ENCODE data around the gene ICOSLG. TPM values are rescaled to one million over a fixed set of nuclear protein-coding genes. Genes with fewer than 3 reads are reported as not detected.
"Not testable (repeated sequence)": the region's sequence is repeated elsewhere in the genome, so short reads cannot be mapped to it uniquely, and the experiment has no call there.

The ICOSLG gene
- polyA plus RNA-seq, 6 donors from 2014 or later, result 5.1 to 33.1 (median 13.9) TPM

GRCh38 chr21:44260066-44260465 is 19.3 kb upstream of the ICOSLG start:
- ATAC-seq (ENCODE audit: low read depth in 2 of 2), result no peak
- peak overlapping the region in 2 of 6 donors; percentile 63 to 64 for H3K27ac Mint-ChIP-seq
- no peak for DNase-seq
- H3K36me3 Mint-ChIP-seq, result no peaks in the 10 kb centered on the region
- H3K27me3 Mint-ChIP-seq, result no peaks in the 10 kb centered on the region
- H3K9me3 Mint-ChIP-seq, result no peaks in the 10 kb centered on the region
- no peak overlapping the region for H3K4me3 Mint-ChIP-seq
- no peaks in the 10 kb centered on the region for H3K4me1 Mint-ChIP-seq

GRCh38 chr21:44259082-44259705 is 18.5 kb upstream of the ICOSLG start:
- peaks cover 0 to 3% (median 3%) of the 10 kb centered on the region in 3 donors for H3K4me1 Mint-ChIP-seq
- DNase-seq (no peak), ATAC-seq (ENCODE audit: low read depth in 2 of 2) (no peak)
- no peak overlapping the region for H3K4me3 Mint-ChIP-seq
- H3K9me3 Mint-ChIP-seq, result no peaks in the 10 kb centered on the region
- no peaks in the 10 kb centered on the region for H3K27me3 Mint-ChIP-seq
- no peaks in the 10 kb centered on the region for H3K36me3 Mint-ChIP-seq
- H3K27ac Mint-ChIP-seq, result peak overlapping the region in 3 of 6 donors; percentile 56 to 84 (median 66)

GRCh38 chr21:44258056-44258725 is 17.4 kb upstream of the ICOSLG start:
- H3K27ac Mint-ChIP-seq, result peak overlapping the region in 4 of 6 donors; percentile 26 to 49 (median 43)
- no peak overlapping the region for H3K4me3 Mint-ChIP-seq
- DNase-seq (no peak), ATAC-seq (ENCODE audit: low read depth in 2 of 2) (no peak)
- H3K36me3 Mint-ChIP-seq, result no peaks in the 10 kb centered on the region
- H3K27me3 Mint-ChIP-seq, result no peaks in the 10 kb centered on the region
- peaks cover 3 to 9% (median 5%) of the 10 kb centered on the region in 3 donors for H3K4me1 Mint-ChIP-seq
- no peaks in the 10 kb centered on the region for H3K9me3 Mint-ChIP-seq

GRCh38 chr21:44255511-44255981 is 14.8 kb upstream of the ICOSLG start:
- Mint-ChIP-seq H3K36me3 (no peaks in the 10 kb centered on the region), H3K27ac (no peak overlapping the region), H3K27me3 (no peaks in the 10 kb centered on the region), H3K9me3 (no peaks in the 10 kb centered on the region), H3K4me3 (peak overlapping the region in 1 of 8 donors; percentile 22), H3K4me1 (peaks cover 3 to 9% (median 5%) of the 10 kb centered on the region in 3 donors)
- DNase-seq, result no peak
- no peak for ATAC-seq (ENCODE audit: low read depth in 2 of 2)

GRCh38 chr21:44253832-44254710 is 13.3 kb upstream of the ICOSLG start:
- DNase-seq, result no peak
- no peak overlapping the region for H3K4me3 Mint-ChIP-seq

GRCh38 chr21:44249204-44250037 is 8.7 kb upstream of the ICOSLG start:
- not testable (repeated sequence) for H3K9me3 Mint-ChIP-seq; H3K4me1 Mint-ChIP-seq; ATAC-seq (ENCODE audit: low read depth in 2 of 2); DNase-seq; H3K36me3 Mint-ChIP-seq; H3K4me3 Mint-ChIP-seq; H3K27ac Mint-ChIP-seq; H3K27me3 Mint-ChIP-seq

More at GRCh38 chr21:44253832-44254710, 13.3 kb upstream of the ICOSLG start:
- Mint-ChIP-seq H3K36me3 (no peaks in the 10 kb centered on the region), H3K9me3 (no peaks in the 10 kb centered on the region), H3K27ac (peak overlapping the region in 3 of 6 donors; percentile 24 to 86 (median 70)), H3K4me1 (peaks cover 3 to 9% (median 5%) of the 10 kb centered on the region in 3 donors), H3K27me3 (no peaks in the 10 kb centered on the region)
- peak; percentile 32 to 35 for ATAC-seq (ENCODE audit: low read depth in 2 of 2)

- H3K27me3 Mint-ChIP-seq; H3K27ac Mint-ChIP-seq; H3K4me3 Mint-ChIP-seq; DNase-seq; H3K4me1 Mint-ChIP-seq; H3K36me3 Mint-ChIP-seq; ATAC-seq (ENCODE audit: low read depth in 2 of 2); H3K9me3 Mint-ChIP-seq: not testable (repeated sequence)
Observed at GRCh38 chr21:44247904-44248303, 7.2 kb upstream of the ICOSLG start.

GRCh38 chr21:44243980-44244379 is 3.2 kb upstream of the ICOSLG start:
- H3K9me3 Mint-ChIP-seq, H3K4me1 Mint-ChIP-seq, H3K4me3 Mint-ChIP-seq, H3K27ac Mint-ChIP-seq, H3K27me3 Mint-ChIP-seq, DNase-seq, H3K36me3 Mint-ChIP-seq: not testable (repeated sequence)
- ATAC-seq (ENCODE audit: low read depth in 2 of 2), result peak; percentile 54 to 56

- H3K9me3 Mint-ChIP-seq, DNase-seq, H3K27me3 Mint-ChIP-seq, H3K4me3 Mint-ChIP-seq, H3K27ac Mint-ChIP-seq, H3K36me3 Mint-ChIP-seq, H3K4me1 Mint-ChIP-seq: not testable (repeated sequence)
- peak; percentile 41 to 43 for ATAC-seq (ENCODE audit: low read depth in 2 of 2)
Observed at GRCh38 chr21:44241281-44241680, 538 bp upstream of the ICOSLG start.

- not testable (repeated sequence) for H3K4me1 Mint-ChIP-seq; ATAC-seq (ENCODE audit: low read depth in 2 of 2); H3K27ac Mint-ChIP-seq; H3K27me3 Mint-ChIP-seq; H3K4me3 Mint-ChIP-seq; DNase-seq; H3K36me3 Mint-ChIP-seq; H3K9me3 Mint-ChIP-seq
Observed at GRCh38 chr21:44240353-44240752, 390 bp downstream of the ICOSLG start.

GRCh38 chr21:44229561-44229960 is 11.2 kb downstream of the ICOSLG start:
- not testable (repeated sequence) for H3K36me3 Mint-ChIP-seq; H3K9me3 Mint-ChIP-seq; H3K4me3 Mint-ChIP-seq; ATAC-seq (ENCODE audit: low read depth in 2 of 2); H3K27ac Mint-ChIP-seq; H3K4me1 Mint-ChIP-seq; H3K27me3 Mint-ChIP-seq; DNase-seq

GRCh38 chr21:44228109-44228508 is 12.6 kb downstream of the ICOSLG start:
- not testable (repeated sequence) for H3K4me3 Mint-ChIP-seq; H3K4me1 Mint-ChIP-seq; H3K27me3 Mint-ChIP-seq; ATAC-seq (ENCODE audit: low read depth in 2 of 2); H3K36me3 Mint-ChIP-seq; H3K9me3 Mint-ChIP-seq; DNase-seq; H3K27ac Mint-ChIP-seq

GRCh38 chr21:44227614-44228013 is 13.1 kb downstream of the ICOSLG start:
- H3K4me1 Mint-ChIP-seq; DNase-seq; H3K36me3 Mint-ChIP-seq; H3K9me3 Mint-ChIP-seq; H3K4me3 Mint-ChIP-seq; H3K27ac Mint-ChIP-seq; ATAC-seq (ENCODE audit: low read depth in 2 of 2); H3K27me3 Mint-ChIP-seq: not testable (repeated sequence)
